HUES48 (cell line): ENCODE measurements around the gene FSTL4.

ENCODE experiments used
- H3K27ac ChIP-seq: one replicate; pipeline ENCODE4 v1.7.0; 2013; ENCODE audit warnings: low read depth, low read length, inconsistent platforms
- H3K27me3 ChIP-seq: 2 replicates; pipeline ENCODE4 v1.6.1; 2013; ENCODE audit warnings: mild to moderate bottlenecking, low read length; ENCODE audit not compliant: control insufficient read depth, insufficient read depth
- H3K36me3 ChIP-seq: 2 replicates; pipeline ENCODE4 v1.6.1; 2013; ENCODE audit warnings: low read length; ENCODE audit not compliant: control insufficient read depth, insufficient read depth
- H3K4me1 ChIP-seq: 2 replicates; pipeline ENCODE4 v1.6.1; 2013; ENCODE audit warnings: mild to moderate bottlenecking, low read length; ENCODE audit not compliant: control insufficient read depth, insufficient read depth
- H3K4me3 ChIP-seq: 2 replicates; pipeline ENCODE4 v1.5.1; 2013; ENCODE audit warnings: mild to moderate bottlenecking, low read depth, low read length
- H3K9ac ChIP-seq: 2 replicates; pipeline ENCODE4 v1.6.1; 2013; ENCODE audit warnings: mild to moderate bottlenecking, low read depth, low read length, moderate library complexity
- H3K9me3 ChIP-seq: 2 replicates; pipeline ENCODE4 v1.6.1; 2013; ENCODE audit warnings: low read length; ENCODE audit not compliant: control insufficient read depth, insufficient read depth

Gene FSTL4

DNA sequence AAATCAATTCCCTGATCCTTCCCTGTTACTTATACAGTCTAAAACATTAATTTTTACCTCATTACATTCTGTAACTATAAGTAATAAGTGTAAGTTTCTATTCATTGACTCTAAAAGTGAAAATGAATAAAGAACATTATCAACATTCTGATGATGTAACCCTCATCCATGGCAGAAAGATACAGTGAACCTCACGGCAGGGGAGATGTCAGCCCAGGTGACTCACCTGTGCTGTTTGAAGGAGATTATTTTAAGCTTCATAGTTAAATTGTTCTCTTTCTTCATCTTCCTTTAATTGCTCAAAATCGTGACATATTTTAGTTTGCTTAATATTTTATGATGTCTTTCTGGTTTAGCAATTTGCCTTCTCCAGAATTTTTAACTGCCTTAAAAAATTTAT lies 268.1 kb downstream of the FSTL4 start:
- Histone ChIP-seq H3K4me3 (no peak overlapping the region), H3K27ac (no peak overlapping the region), H3K36me3 (no peaks in the 10 kb centered on the region), H3K9ac (no peak overlapping the region), H3K27me3 (no peaks in the 10 kb centered on the region), H3K4me1 (peaks cover 37% of the 10 kb centered on the region), H3K9me3 (no peaks in the 10 kb centered on the region)

- H3K27ac ChIP-seq = no peak overlapping the region
Observed at GRCh38 chr5:133343196-133343595, 269.1 kb downstream of the FSTL4 start.

DNA sequence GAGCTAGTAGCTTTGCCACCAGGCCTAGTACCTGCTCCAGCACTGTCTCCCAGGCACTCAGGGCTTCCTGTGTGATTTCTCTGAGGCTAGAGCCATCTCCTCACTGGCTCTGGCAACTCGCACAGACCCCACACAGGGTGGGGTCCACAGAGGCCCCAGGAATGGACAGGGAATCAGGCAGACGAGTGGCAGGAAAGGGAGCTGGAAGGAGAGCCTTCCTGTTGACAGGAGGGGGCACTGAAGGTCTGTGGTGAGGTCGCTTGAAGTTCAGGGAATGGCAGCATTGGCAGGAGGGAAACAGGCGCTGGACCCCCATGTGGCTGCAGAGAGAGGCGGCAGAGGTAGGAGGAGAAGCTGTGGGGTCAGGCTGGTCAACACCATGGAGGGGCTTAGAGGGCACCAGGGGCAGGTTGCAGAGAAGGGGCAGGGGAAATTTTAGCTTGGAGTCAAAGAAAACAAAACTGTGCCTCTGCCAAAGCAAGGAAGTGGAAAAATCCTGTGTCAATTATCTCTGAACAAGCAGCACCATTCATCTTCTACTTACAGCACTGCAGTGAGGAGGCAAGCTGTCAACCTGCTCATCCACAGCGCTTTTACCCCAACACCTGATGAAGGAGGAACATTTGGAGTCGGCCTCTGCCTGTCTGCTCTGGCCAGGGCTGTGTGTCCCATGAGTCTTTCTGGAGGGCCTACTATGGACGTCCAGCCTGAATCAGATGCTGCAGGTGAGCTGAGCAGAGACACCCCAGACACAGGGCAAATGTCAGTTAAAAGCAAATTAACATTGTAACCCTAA lies 270.2 kb downstream of the FSTL4 start:
- H3K27me3 ChIP-seq = no peaks in the 10 kb centered on the region
- H3K27ac ChIP-seq = no peak overlapping the region
- H3K36me3 ChIP-seq = no peaks in the 10 kb centered on the region
- H3K9ac ChIP-seq = no peak overlapping the region
- H3K4me1 ChIP-seq = peaks cover 37% of the 10 kb centered on the region
- no peak overlapping the region for H3K4me3 ChIP-seq
- H3K9me3 ChIP-seq = no peaks in the 10 kb centered on the region

More at GRCh38 chr5:133343196-133343595, 269.1 kb downstream of the FSTL4 start:
- Histone ChIP-seq H3K27me3 (no peaks in the 10 kb centered on the region), H3K4me3 (no peak overlapping the region), H3K4me1 (peaks cover 37% of the 10 kb centered on the region), H3K9ac (no peak overlapping the region), H3K9me3 (no peaks in the 10 kb centered on the region), H3K36me3 (no peaks in the 10 kb centered on the region)

GRCh38 chr5:133341296-133341695 lies 271.0 kb downstream of the FSTL4 start:
- no peaks in the 10 kb centered on the region for H3K36me3 ChIP-seq
- no peaks in the 10 kb centered on the region for H3K9me3 ChIP-seq
- H3K4me1 ChIP-seq = peaks cover 37% of the 10 kb centered on the region
- H3K27me3 ChIP-seq = no peaks in the 10 kb centered on the region
- no peak overlapping the region for H3K9ac ChIP-seq
- H3K27ac ChIP-seq = no peak overlapping the region
- no peak overlapping the region for H3K4me3 ChIP-seq

DNA sequence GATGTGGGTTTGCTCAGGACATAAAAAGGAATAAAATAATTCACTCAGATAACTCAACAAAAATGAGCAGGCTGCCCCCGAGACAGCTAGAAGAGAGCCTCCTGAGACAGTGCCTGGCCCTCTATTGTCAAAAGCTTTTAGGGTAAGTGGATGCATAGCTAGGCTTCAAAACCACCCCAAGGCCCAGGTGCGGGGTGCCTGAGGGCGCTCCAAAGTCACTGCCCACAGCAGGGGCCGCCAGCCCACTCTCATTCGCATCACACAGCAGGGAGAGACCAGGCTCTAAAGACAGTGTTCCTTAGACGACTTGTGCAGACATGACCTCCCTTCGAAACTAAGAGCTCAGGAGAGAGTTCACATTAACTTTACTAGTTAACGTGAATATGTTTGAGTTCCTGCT lies 271.5 kb downstream of the FSTL4 start:
- Histone ChIP-seq H3K27me3 (no peaks in the 10 kb centered on the region), H3K4me3 (no peak overlapping the region), H3K4me1 (peaks cover 37% of the 10 kb centered on the region), H3K36me3 (no peaks in the 10 kb centered on the region), H3K9ac (no peak overlapping the region), H3K27ac (no peak overlapping the region), H3K9me3 (no peaks in the 10 kb centered on the region)

- H3K4me1 ChIP-seq = peaks cover 37% of the 10 kb centered on the region
- no peaks in the 10 kb centered on the region for H3K27me3 ChIP-seq
- H3K4me3 ChIP-seq = no peak overlapping the region
- no peaks in the 10 kb centered on the region for H3K36me3 ChIP-seq
- H3K9ac ChIP-seq = no peak overlapping the region
- H3K27ac ChIP-seq = no peak overlapping the region
- H3K9me3 ChIP-seq = no peaks in the 10 kb centered on the region
Observed at GRCh38 chr5:133340002-133340755, 272.2 kb downstream of the FSTL4 start.

DNA sequence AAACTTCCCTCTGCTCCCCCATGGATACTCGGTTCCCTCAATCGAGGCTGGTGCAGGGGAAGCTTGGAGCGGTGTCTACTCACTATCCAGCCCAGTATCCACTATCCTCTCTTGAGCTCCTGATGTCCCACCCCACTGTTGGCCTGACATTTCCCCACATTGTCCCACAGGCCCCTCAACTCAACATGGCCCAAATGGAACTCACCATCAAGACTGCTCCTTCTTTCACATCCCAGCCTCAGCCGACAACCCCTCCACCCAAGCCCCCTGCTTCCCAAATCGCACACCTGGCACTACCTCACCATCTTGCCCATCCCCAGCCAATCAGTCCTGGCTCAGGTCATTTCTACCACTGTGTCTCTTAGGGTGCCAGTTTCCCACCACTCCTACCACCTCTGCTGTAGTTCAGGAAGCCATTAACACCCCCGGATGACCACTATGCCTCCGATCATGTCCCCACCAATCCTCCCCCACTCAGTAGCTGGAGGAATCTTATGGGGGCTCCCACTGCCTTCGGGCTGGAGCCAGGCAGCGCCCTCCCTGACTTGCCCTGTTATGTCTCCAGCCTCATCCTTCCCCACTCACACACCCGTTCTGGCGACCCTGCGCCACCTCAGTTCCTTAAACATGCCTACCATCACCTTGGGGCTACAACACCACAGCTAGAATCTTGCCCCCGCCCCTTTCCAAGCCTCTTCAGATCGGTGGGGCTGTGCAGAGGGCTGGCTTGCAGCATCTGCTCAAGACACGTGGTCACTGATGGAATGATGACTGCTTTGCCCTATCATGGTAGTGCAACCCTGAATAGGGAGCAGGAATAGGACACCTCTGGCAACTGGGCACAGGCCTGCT lies 273.6 kb downstream of the FSTL4 start:
- Histone ChIP-seq H3K27me3 (no peaks in the 10 kb centered on the region), H3K9ac (no peak overlapping the region), H3K27ac (no peak overlapping the region), H3K36me3 (no peaks in the 10 kb centered on the region), H3K4me1 (peaks cover 27% of the 10 kb centered on the region), H3K4me3 (no peak overlapping the region), H3K9me3 (no peaks in the 10 kb centered on the region)

DNA sequence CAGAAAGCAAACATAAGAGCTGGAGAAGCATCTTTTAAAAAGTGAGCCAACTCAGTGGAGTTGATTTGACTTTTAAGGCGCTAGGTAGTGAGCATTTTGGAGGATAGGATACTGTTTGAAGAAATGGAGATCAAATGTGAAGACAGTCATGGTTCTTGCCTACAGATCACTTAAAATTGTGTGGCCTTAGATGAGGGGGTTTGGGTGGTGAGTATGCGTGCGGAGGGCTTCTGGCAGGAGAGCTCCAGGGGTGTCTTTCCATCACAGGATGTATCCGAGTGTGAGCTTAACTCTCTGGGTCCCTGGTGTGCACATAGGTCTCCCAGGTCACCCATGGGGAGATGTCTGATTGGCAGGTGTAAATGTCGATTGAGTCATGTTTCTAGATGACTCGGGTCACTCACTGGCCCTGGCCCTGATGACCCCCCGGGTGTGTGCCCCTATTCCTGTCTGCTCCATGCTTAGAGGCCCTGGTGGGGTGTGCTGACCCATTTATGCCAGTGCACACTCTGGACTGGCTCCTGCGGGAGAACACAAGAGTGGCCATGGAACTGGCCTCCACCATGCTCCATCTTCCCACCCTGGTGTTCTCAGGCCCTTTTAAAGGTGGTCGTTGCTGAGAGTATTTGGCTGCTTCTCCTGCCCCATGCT lies 274.4 kb downstream of the FSTL4 start:
- no peak overlapping the region for H3K27ac ChIP-seq
- H3K36me3 ChIP-seq = no peaks in the 10 kb centered on the region
- H3K9ac ChIP-seq = no peak overlapping the region
- no peaks in the 10 kb centered on the region for H3K9me3 ChIP-seq
- no peaks in the 10 kb centered on the region for H3K27me3 ChIP-seq
- H3K4me3 ChIP-seq = no peak overlapping the region
- H3K4me1 ChIP-seq = peaks cover 20% of the 10 kb centered on the region; the same call in 1 of the 2 replicates

GRCh38 chr5:133336969-133337410 lies 275.4 kb downstream of the FSTL4 start:
- Histone ChIP-seq H3K9me3 (no peaks in the 10 kb centered on the region), H3K4me1 (peaks cover 19% of the 10 kb centered on the region), H3K9ac (no peak overlapping the region), H3K36me3 (no peaks in the 10 kb centered on the region), H3K4me3 (no peak overlapping the region), H3K27me3 (no peaks in the 10 kb centered on the region), H3K27ac (no peak overlapping the region)

- Histone ChIP-seq H3K4me3 (no peak overlapping the region), H3K4me1 (peaks cover 18% of the 10 kb centered on the region), H3K27me3 (no peaks in the 10 kb centered on the region), H3K9ac (no peak overlapping the region), H3K27ac (no peak overlapping the region), H3K9me3 (no peaks in the 10 kb centered on the region), H3K36me3 (no peaks in the 10 kb centered on the region)
Observed at GRCh38 chr5:133336121-133336968, 276.0 kb downstream of the FSTL4 start.
